RWPE2 (cell line): Measurements from ENCODE around the gene PCSK6.

Experiments used
- ATAC-seq: fragments of 200-7000 bp; cut with Tn5 transposase; 3 replicates; pipeline ENCODE4 v1.9.1; 2021; ENCODE audit warnings: low read depth
- DNase-seq: peaks from one replicate; pipeline ENCODE4 v3.0.0-alpha.2; 2020; ENCODE audit warnings: low spot score
- H3K27ac ChIP-seq: fragments of 450-650 bp; 2 replicates; pipeline ENCODE4 v1.5.1; 2017; ENCODE audit warnings: mild to moderate bottlenecking; ENCODE audit not compliant: poor library complexity, severe bottlenecking
- H3K27me3 ChIP-seq: fragments of 250-450 bp; sonication (Bioruptor Pico); 2 replicates; pipeline ENCODE4 v1.5.1; 2021; ENCODE audit warnings: mild to moderate bottlenecking, moderate library complexity; ENCODE audit not compliant: insufficient read depth, poor library complexity, severe bottlenecking
- H3K36me3 ChIP-seq: fragments of 250-450 bp; sonication (Bioruptor Pico); 2 replicates; pipeline ENCODE4 v1.5.1; 2020; ENCODE audit warnings: low read depth, mild to moderate bottlenecking, moderate library complexity
- H3K4me1 ChIP-seq: fragments of 250-450 bp; sonication (Bioruptor Pico); 2 replicates; pipeline ENCODE4 v1.5.1; 2021; ENCODE audit warnings: mild to moderate bottlenecking, moderate library complexity; ENCODE audit not compliant: insufficient read depth, poor library complexity, severe bottlenecking
- H3K4me3 ChIP-seq: fragments of 250-450 bp; sonication (Bioruptor Pico); 2 replicates; pipeline ENCODE4 v1.5.1; 2021; ENCODE audit warnings: mild to moderate bottlenecking, moderate library complexity; ENCODE audit not compliant: severe bottlenecking
- H3K9me3 ChIP-seq: fragments of 250-450 bp; sonication (Bioruptor Pico); 2 replicates; pipeline ENCODE4 v1.5.1; 2021; ENCODE audit warnings: mild to moderate bottlenecking, moderate library complexity; ENCODE audit not compliant: severe bottlenecking
- TF ChIP-seq, protein P1 (sequence below): fragments of 450-650 bp; IDR thresholded peaks from one replicate; pipeline ENCODE4 v1.5.1; 2017; ENCODE audit warnings: mild to moderate bottlenecking, moderate library complexity; ENCODE audit not compliant: poor library complexity, severe bottlenecking

Gene PCSK6

DNA sequence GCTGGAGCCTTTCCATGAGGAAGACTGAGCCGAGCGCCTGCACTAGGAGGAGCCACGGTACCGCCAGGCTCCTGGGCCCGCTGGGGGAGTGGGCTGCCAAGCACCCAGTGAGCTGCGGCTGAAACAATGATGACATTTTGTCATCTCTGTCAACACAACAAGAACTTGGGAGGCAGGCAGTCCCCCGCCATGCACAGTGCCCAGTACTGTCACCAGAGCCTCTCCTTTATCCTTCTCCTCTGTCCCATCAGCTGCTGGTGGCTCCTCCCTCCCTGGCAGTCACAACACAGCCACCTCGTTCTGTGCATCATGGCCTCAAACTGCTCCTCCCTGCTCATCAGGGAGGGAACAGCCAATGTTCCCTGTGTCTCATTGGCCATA lies 34.0 kb upstream of the PCSK6 start:
- no peak overlapping the region for H3K4me3 ChIP-seq
- ATAC-seq (no peak), DNase-seq (no peak)
- TF ChIP-seq, protein P1, sequence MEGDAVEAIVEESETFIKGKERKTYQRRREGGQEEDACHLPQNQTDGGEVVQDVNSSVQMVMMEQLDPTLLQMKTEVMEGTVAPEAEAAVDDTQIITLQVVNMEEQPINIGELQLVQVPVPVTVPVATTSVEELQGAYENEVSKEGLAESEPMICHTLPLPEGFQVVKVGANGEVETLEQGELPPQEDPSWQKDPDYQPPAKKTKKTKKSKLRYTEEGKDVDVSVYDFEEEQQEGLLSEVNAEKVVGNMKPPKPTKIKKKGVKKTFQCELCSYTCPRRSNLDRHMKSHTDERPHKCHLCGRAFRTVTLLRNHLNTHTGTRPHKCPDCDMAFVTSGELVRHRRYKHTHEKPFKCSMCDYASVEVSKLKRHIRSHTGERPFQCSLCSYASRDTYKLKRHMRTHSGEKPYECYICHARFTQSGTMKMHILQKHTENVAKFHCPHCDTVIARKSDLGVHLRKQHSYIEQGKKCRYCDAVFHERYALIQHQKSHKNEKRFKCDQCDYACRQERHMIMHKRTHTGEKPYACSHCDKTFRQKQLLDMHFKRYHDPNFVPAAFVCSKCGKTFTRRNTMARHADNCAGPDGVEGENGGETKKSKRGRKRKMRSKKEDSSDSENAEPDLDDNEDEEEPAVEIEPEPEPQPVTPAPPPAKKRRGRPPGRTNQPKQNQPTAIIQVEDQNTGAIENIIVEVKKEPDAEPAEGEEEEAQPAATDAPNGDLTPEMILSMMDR = no peak
- no peaks in the 10 kb centered on the region for H3K9me3 ChIP-seq
- peaks cover 25% of the 10 kb centered on the region for H3K27me3 ChIP-seq
- H3K36me3 ChIP-seq = no peaks in the 10 kb centered on the region
- no peak overlapping the region for H3K27ac ChIP-seq
- H3K4me1 ChIP-seq = no peaks in the 10 kb centered on the region

DNA sequence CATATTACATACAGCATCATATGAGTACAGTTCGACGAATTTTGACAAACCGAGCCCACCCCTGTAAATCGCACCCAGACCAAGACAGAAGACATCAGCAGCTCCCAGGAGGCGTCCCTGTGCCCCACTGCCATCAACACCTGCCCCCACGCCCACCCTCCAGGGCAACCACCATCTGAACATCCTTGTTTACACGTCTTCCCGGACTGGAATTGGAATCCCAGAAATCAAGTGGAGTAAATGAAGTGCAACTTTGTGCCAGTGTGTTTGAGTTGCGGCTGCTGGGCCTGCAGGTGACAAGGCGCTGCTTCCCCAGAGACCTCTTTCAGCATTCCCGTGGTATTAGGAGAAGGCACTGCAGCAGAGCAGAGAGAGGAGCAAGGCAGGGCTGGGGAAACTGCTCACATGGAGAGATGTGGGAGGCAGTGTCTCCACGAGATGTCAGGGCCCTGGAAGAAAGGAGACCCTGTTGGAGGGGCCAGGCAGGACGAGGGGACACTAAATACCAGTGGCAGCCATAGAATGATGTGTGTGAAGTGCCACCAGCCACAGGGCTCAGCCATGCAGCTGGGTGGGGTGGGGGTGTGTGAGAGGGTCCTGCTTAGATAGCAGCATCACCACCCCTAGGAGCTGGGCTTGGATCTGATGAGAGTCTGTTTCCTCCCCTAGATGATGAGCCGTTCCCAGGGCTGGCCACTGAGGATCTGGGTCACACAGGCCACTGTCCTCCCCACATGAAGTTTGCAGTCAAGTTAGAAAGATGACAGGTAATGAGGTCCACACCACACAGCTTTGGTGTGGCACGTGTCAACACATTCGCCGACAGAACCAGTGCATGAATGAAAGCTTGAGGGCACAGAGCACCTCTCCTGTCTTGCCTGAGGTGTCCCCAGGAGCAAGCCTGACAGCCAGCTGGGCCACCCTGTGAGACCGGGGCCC lies 33.4 kb upstream of the PCSK6 start:
- H3K27me3 ChIP-seq = peaks cover 25% of the 10 kb centered on the region
- TF ChIP-seq, protein P1 = no peak
- H3K27ac ChIP-seq = no peak overlapping the region
- no peak for DNase-seq
- peaks cover 4% of the 10 kb centered on the region for H3K9me3 ChIP-seq
- no peaks in the 10 kb centered on the region for H3K36me3 ChIP-seq
- no peaks in the 10 kb centered on the region for H3K4me1 ChIP-seq
- ATAC-seq = 0 out of 3 replicates have a peak, but pooled peaks have one; percentile 13
- no peak overlapping the region for H3K4me3 ChIP-seq

DNA sequence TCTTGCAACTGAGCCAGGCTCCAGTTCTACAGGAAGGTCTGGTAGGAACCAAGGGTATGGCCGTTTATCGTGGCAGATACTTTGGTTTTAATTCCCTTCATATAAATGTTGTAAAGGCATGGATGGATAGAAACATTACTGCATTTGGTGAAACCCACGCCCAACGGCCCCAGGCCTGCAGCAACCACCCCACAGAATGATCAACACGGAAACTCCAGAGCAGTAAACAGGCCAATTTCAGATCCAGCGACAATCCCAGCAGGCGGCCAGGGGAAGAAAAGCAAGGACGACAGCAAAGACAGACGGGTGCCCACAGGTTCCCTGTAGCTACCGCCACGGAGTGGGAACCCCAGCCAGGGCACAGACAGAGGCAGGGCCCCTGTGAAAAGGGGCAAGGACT lies 32.6 kb upstream of the PCSK6 start:
- DNase-seq = no peak
- Histone ChIP-seq H3K4me1 (no peaks in the 10 kb centered on the region), H3K4me3 (no peak overlapping the region), H3K27ac (no peak overlapping the region), H3K36me3 (no peaks in the 10 kb centered on the region), H3K9me3 (peaks cover 12% of the 10 kb centered on the region), H3K27me3 (peaks cover 25% of the 10 kb centered on the region)
- TF ChIP-seq, protein P1 = no peak
- no peak for ATAC-seq

DNA sequence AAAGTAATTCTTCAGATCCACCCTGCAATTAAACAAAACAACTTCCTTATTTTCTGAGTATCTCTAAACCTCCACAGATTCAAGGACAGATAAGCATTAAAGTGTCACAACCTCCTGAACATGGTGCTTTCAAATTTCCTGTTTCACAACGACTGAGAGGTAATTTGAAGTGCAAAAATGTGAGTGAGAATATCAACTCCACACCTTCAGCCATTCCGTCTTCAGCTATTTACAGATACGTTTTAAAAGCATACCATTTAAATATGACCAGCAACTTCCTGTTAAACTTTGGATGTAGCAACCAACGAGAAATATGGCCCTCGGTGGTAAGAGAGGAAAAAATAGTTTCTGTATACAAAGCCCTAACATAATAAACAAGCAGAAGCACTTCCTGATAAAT lies 32.1 kb upstream of the PCSK6 start:
- no peak overlapping the region for H3K27ac ChIP-seq
- H3K27me3 ChIP-seq = peaks cover 25% of the 10 kb centered on the region
- no peaks in the 10 kb centered on the region for H3K36me3 ChIP-seq
- no peaks in the 10 kb centered on the region for H3K4me1 ChIP-seq
- no peak for DNase-seq
- peaks cover 17% of the 10 kb centered on the region for H3K9me3 ChIP-seq
- ATAC-seq = no peak
- no peak overlapping the region for H3K4me3 ChIP-seq
- TF ChIP-seq, protein P1 = no peak

DNA sequence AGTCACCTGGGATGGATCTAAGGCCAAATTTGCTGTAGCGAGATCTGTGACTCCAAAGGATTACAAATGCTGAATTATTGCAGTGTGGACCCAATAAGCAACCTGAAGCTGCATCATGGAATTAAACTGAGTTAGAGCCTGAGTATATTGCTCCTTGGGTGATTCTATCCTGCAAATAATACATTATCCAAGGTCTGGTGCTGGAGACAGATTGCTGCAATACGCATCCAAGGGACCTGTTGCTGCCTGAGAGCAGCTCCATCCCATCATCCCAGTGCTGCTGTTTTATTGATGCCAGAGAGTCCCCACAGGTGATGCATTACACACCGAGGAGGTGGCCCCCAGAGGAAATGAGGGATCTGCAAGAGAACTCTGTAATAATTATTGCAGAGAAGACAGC lies 31.6 kb upstream of the PCSK6 start:
- ATAC-seq = no peak
- Histone ChIP-seq H3K4me3 (no peak overlapping the region), H3K9me3 (peaks cover 23% of the 10 kb centered on the region), H3K4me1 (no peaks in the 10 kb centered on the region), H3K36me3 (no peaks in the 10 kb centered on the region), H3K27me3 (peaks cover 25% of the 10 kb centered on the region), H3K27ac (no peak overlapping the region)
- DNase-seq = no peak
- TF ChIP-seq, protein P1 = no peak
